Measurements from ENCODE around the gene EP300.

- TF ChIP-seq POLR2A (IDR thresholded peaks at IDR 0.05), result no peak
- TF ChIP-seq CTCF (IDR thresholded peaks at IDR 0.05), result no peak
These were observed 14.0 kb downstream of the EP300 start for GRCh38 chr22:41106122-41106968.
